ENCODE results near the gene SLC25A15.
"Not testable (repeated sequence)": the region's sequence is repeated elsewhere in the genome, so short reads cannot be mapped to it uniquely, and the experiment has no call there.

The SLC25A15 gene

GRCh38 chr13:40781717-40782116 lies 7.7 kb upstream of the SLC25A15 start:
- no peak for DNase-seq

GRCh38 chr13:40782971-40783370 lies 6.4 kb upstream of the SLC25A15 start:
- DNase-seq, result not testable (repeated sequence)

- no peak for DNase-seq
Observed at GRCh38 chr13:40784540-40784939, 4.9 kb upstream of the SLC25A15 start.

GRCh38 chr13:40786568-40786996 lies 2.8 kb upstream of the SLC25A15 start:
- DNase-seq, result no peak

GRCh38 chr13:40787062-40787461 lies 2.3 kb upstream of the SLC25A15 start:
- DNase-seq, result no peak

- DNase-seq, result not testable (repeated sequence)
Observed at GRCh38 chr13:40788540-40789274, 704 bp upstream of the SLC25A15 start.

GRCh38 chr13:40790154-40790616 lies 774 bp downstream of the SLC25A15 start:
- no peak for DNase-seq

GRCh38 chr13:40792284-40793051 lies 3.1 kb downstream of the SLC25A15 start:
- DNase-seq, result no peak

- no peak for DNase-seq
Observed at GRCh38 chr13:40793339-40793738, 3.9 kb downstream of the SLC25A15 start.

GRCh38 chr13:40794414-40795368 lies 5.3 kb downstream of the SLC25A15 start:
- no peak for DNase-seq

- no peak for DNase-seq
Observed at GRCh38 chr13:40796649-40797048, 7.2 kb downstream of the SLC25A15 start.

- DNase-seq, result no peak
Observed at GRCh38 chr13:40798380-40798779, 9.0 kb downstream of the SLC25A15 start.

GRCh38 chr13:40799508-40799907 lies 10.1 kb downstream of the SLC25A15 start:
- DNase-seq, result no peak

GRCh38 chr13:40800559-40800958 lies 11.1 kb downstream of the SLC25A15 start:
- no peak for DNase-seq

GRCh38 chr13:40801255-40802217 lies 12.1 kb downstream of the SLC25A15 start:
- no peak for DNase-seq

GRCh38 chr13:40803316-40803715 lies 13.9 kb downstream of the SLC25A15 start:
- no peak for DNase-seq

GRCh38 chr13:40806241-40806640 lies 16.8 kb downstream of the SLC25A15 start:
- no peak for DNase-seq

GRCh38 chr13:40809471-40809870 lies 20.1 kb downstream of the SLC25A15 start:
- no peak for DNase-seq

- no peak for DNase-seq
Observed at GRCh38 chr13:40812102-40812501, 22.7 kb downstream of the SLC25A15 start.

- DNase-seq, result peak; percentile 10
Observed at GRCh38 chr13:40812724-40813445, 23.5 kb downstream of the SLC25A15 start.

Measured in fibroblast of skin of scalp (primary cell).